Endothelial cell of umbilical vein (primary cell): ENCODE results near the gene CCNT2. TPM values are rescaled to one million over a fixed set of nuclear protein-coding genes. Genes with fewer than 3 reads are reported as not detected.
"Not testable (repeated sequence)": the region's sequence is repeated elsewhere in the genome, so short reads cannot be mapped to it uniquely, and the experiment has no call there.

ENCODE experiments used
- BruUV-seq: library from RNA; stranded (reverse); fragments of 400-500 nt; replicated peaks from 2 replicates; lab custom pipeline; 2021; lab: Mats Ljungman, UMichigan
- CTCF ChIA-PET: fragments of 300-600, 350-600 bp; sonication (Branson Sonifier 250); formaldehyde crosslinking; loops from one replicate; lab custom pipeline; 2021; ENCODE audit warnings: antibody characterized with exemption, inconsistent platforms; lab: Charles Lee
- POLR2A ChIA-PET: fragments of 300-600, 350-600 bp; sonication (Branson Sonifier 250); formaldehyde crosslinking; loops from one replicate; lab custom pipeline; 2021; ENCODE audit warnings: antibody characterized with exemption, inconsistent platforms; lab: Charles Lee
- DNase-seq: peaks from one replicate; pipeline ENCODE4 v3.0.0-alpha.2; 2011; ENCODE audit warnings: low read depth, low spot score
- FAIRE-seq: peaks from 2 replicates; lab custom pipeline; 2011; peaks lifted over from hg19 to GRCh38; lab: Jason Lieb, UNC
- H2AFZ ChIP-seq: 2 replicates; pipeline ENCODE4 v1.6.0; 2012; ENCODE audit warnings: low read depth, low read length, control low read depth, inconsistent platforms
- H3K27ac ChIP-seq: 2 replicates; pipeline ENCODE4 v1.5.1; 2011; ENCODE audit warnings: low read depth, mild to moderate bottlenecking, control low read depth, low read length, moderate library complexity; ENCODE audit not compliant: insufficient read depth
- H3K27me3 ChIP-seq, 2 experiments: 2 replicates each; pipeline versions ENCODE4 v1.6.0 to v1.6.1; 2011; ENCODE audit warnings: low read length in 2 of 2, mixed read lengths in 1 of 2; ENCODE audit not compliant: control insufficient read depth in 2 of 2, insufficient read depth in 2 of 2
- H3K36me3 ChIP-seq, 2 experiments: 2 replicates in 1 of 2; 3 replicates in 1 of 2; pipeline ENCODE4 v1.5.1; 2011; ENCODE audit warnings: low read length in 2 of 2, mild to moderate bottlenecking in 1 of 2, moderate library complexity in 1 of 2; ENCODE audit not compliant: control insufficient read depth in 2 of 2, insufficient read depth in 2 of 2; ENCODE audit errors: extremely low read depth in 1 of 2
- H3K4me1 ChIP-seq: 3 replicates; pipeline ENCODE4 v1.5.1; 2011; ENCODE audit warnings: mild to moderate bottlenecking, low read length; ENCODE audit not compliant: control insufficient read depth, insufficient read depth; ENCODE audit errors: extremely low read depth
- H3K4me2 ChIP-seq: 2 replicates; pipeline ENCODE4 v1.6.1; 2011; ENCODE audit warnings: low read length, control low read depth, mixed read lengths; ENCODE audit not compliant: insufficient read depth
- H3K4me3 ChIP-seq, 3 experiments: fragments of 200-600 bp in 1 of 3; sonication (generic), shearing (Covaris generic) in 1 of 3; replicated peaks in 1 of 3; 2 replicates each; pipeline ENCODE4 v1.5.1; 2011 to 2016; ENCODE audit warnings: control low read depth in 3 of 3, low read length in 3 of 3, mild to moderate bottlenecking in 2 of 3, inconsistent platforms in 1 of 3, low read depth in 1 of 3, moderate library complexity in 1 of 3; ENCODE audit not compliant: insufficient read depth in 1 of 3
- H3K79me2 ChIP-seq: 2 replicates; pipeline ENCODE4 v1.6.0; 2012; ENCODE audit warnings: low read length, inconsistent platforms; ENCODE audit not compliant: control insufficient read depth, insufficient read depth
- H3K9ac ChIP-seq: replicated peaks from 2 replicates; pipeline ENCODE3; 2011; ENCODE audit warnings: low read length, control low read depth; ENCODE audit not compliant: insufficient read depth; ENCODE audit errors: extremely low read depth
- H3K9me1 ChIP-seq: replicated peaks from 3 replicates; pipeline ENCODE4 v1.6.0; 2011; ENCODE audit warnings: mild to moderate bottlenecking, low read length; ENCODE audit not compliant: control insufficient read depth, insufficient read depth; ENCODE audit errors: extremely low read depth
- H3K9me3 ChIP-seq: replicated peaks from 2 replicates; pipeline ENCODE4 v1.5.1; 2012; ENCODE audit warnings: low read length, inconsistent platforms; ENCODE audit not compliant: control insufficient read depth, insufficient read depth
- H4K20me1 ChIP-seq: replicated peaks from 2 replicates; pipeline ENCODE3; 2011; ENCODE audit warnings: mild to moderate bottlenecking, low read length; ENCODE audit not compliant: control insufficient read depth, insufficient read depth; ENCODE audit errors: extremely low read depth
- CTCF ChIP-seq, 2 donors: IDR thresholded peaks; 1 replicate in 1 of 2; 2 replicates in 1 of 2; pipeline ENCODE4 v1.5.1; 2011; ENCODE audit warnings: low read length in 2 of 2, mild to moderate bottlenecking in 2 of 2, moderate library complexity in 2 of 2, control low read depth in 1 of 2, inconsistent platforms in 1 of 2, low read depth in 1 of 2; ENCODE audit not compliant: insufficient read depth in 1 of 2; ENCODE audit errors: extremely low read depth in 1 of 2
- EZH2 ChIP-seq: IDR thresholded peaks from 2 replicates; pipeline ENCODE4 v1.6.1; 2012; ENCODE audit warnings: borderline replicate concordance, low read depth, mild to moderate bottlenecking, moderate library complexity, low read length, inconsistent platforms; ENCODE audit not compliant: severe bottlenecking
- FOS ChIP-seq: IDR thresholded peaks from 2 replicates; pipeline ENCODE4 v1.6.1; 2011; ENCODE audit warnings: mild to moderate bottlenecking, low read length, moderate library complexity, borderline replicate concordance; ENCODE audit not compliant: insufficient read depth
- JUN ChIP-seq: IDR thresholded peaks from 2 replicates; pipeline ENCODE4 v1.6.1; 2011; ENCODE audit warnings: borderline replicate concordance, low read depth; ENCODE audit not compliant: insufficient read length, insufficient read depth
- MYC ChIP-seq: IDR thresholded peaks from one replicate; pipeline ENCODE4 v1.6.1; 2011; ENCODE audit warnings: mild to moderate bottlenecking, low read depth, low read length
- POLR2A ChIP-seq: IDR thresholded peaks from 2 replicates; pipeline ENCODE4 v1.6.1; 2012; ENCODE audit warnings: low read depth, mild to moderate bottlenecking, control low read depth, low read length
- dilution Hi-C: fragments of 300-500 bp; cut with MboI; formaldehyde crosslinking; loops from one replicate; pipeline ENCODE4 v1.15.0; 2019; ENCODE audit warnings: low sequenced_read_pairs; ENCODE audit not compliant: extremely low pct_ligation_motif_present
- intact Hi-C: fragments of 100-400 bp; cut with micrococcal nuclease; formaldehyde crosslinking; loops from one replicate; pipeline ENCODE4 v1.10.0; 2022
- polyA plus RNA-seq, 4 experiments: library from polyadenylated mRNA; depleted of rRNA in 3 of 4; stranded (reverse) in 3 of 4; unstranded in 1 of 4; fragments of >200 nt; gene quantifications; 2 replicates each; pipeline versions ENCODE4 v1.2.1 to v1.2.3, GENCODE V29; 2011 to 2012; ENCODE audit warnings: missing spikeins in 1 of 4
- total RNA-seq: library from RNA; stranded (reverse); gene quantifications from 2 replicates; pipeline ENCODE4 v1.2.3, GENCODE V29; 2021

CCNT2 gene
- total and polyA plus RNA-seq, 2 donors (not counting 3 experiments of a cell fraction or from before 2014, with no cell fraction given) = 10.3 to 35.5 TPM

DNA sequence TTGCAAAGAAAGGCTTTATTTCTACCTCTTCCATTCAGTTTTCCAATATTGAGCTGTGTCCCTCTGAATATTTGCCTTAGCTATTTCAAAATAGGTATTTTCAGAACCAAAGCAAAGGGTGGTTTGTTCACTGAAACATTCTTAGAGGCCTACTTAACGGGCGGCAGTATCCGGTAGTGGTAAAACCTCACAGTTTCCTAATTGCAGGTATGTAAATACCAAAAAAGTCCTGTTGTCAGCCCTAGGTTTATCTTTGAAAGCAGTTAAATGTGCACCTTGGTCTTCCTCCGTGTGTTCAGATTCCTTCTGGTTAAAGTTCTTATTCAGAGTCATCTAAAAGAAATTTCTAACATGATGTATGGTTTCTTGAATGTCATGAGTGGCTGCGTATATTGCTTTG lies 38.9 kb downstream of the CCNT2 start:
- dilution Hi-C loops = no loop called here
- BruUV-seq = no TSS peak

DNA sequence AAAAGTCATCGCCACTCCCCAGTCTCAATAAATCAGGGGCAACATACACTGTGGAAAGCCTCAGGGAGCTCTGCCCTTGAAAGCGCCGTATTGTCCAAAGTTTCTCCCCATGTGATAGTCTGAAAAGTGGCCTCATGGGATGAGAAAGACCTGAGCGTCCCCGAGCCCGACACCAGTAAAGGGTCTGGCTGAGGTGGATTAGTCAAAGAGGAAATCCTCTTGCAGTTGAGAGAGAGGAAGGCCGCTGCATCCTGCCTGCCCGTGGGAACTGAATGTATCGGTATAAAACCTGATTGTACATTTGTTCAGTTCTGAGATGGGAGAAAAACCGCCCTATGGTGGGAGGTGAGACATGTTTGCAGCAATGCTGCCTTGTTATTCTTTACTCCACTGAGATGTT lies 48.5 kb downstream of the CCNT2 start:
- BruUV-seq, H3K36me3 ChIP-seq, H3K4me1 ChIP-seq, H3K9ac ChIP-seq, H3K79me2 ChIP-seq, H3K4me2 ChIP-seq, POLR2A ChIA-PET, H4K20me1 ChIP-seq, H3K9me3 ChIP-seq, H3K27ac ChIP-seq, H3K27me3 ChIP-seq, dilution Hi-C loops, H3K9me1 ChIP-seq, H3K4me3 ChIP-seq, intact Hi-C loops, CTCF ChIA-PET: not testable (repeated sequence)
- H2AFZ ChIP-seq = peak overlapping the region; percentile 34
- FAIRE-seq (peak; percentile 18), DNase-seq (peak; percentile 80)

More for the DNA sequence above, 38.9 kb downstream of the CCNT2 start:
- FAIRE-seq (no peak), DNase-seq (no peak)
- no peaks in the 10 kb centered on the region for H3K27me3 ChIP-seq
- POLR2A ChIA-PET = no interaction called here
- no peaks in the 10 kb centered on the region for H3K9me1 ChIP-seq
- H3K79me2 ChIP-seq = no peaks in the 10 kb centered on the region
- H3K9me3 ChIP-seq = no peaks in the 10 kb centered on the region
- no peak overlapping the region for H3K27ac ChIP-seq
- H3K36me3 ChIP-seq = peaks cover 13 to 17% of the 10 kb centered on the region in 2 experiments
- H3K4me1 ChIP-seq = no peaks in the 10 kb centered on the region
- no peak overlapping the region for H3K4me2 ChIP-seq
- CTCF ChIA-PET = no interaction called here
- H4K20me1 ChIP-seq = no peaks in the 10 kb centered on the region
- no peak overlapping the region for H3K4me3 ChIP-seq
- intact Hi-C loops = no loop called here
- TF ChIP-seq POLR2A (no peak), MYC (no peak), FOS (no peak), JUN (no peak), EZH2 (no peak), CTCF (IDR thresholded peaks at IDR 0.05; ENCODE audit: extremely low read depth in 1 of 2, insufficient read depth in 1 of 2, low read depth in 1 of 2, low read length in 2 of 2) (no peak)
- no peak overlapping the region for H2AFZ ChIP-seq
- H3K9ac ChIP-seq = no peak overlapping the region
